Measurements from ENCODE around the gene ZFYVE16.
"Not testable (repeated sequence)": the region's sequence is repeated elsewhere in the genome, so short reads cannot be mapped to it uniquely, and the experiment has no call there.

The ZFYVE16 gene

GRCh38 chr5:80407735-80408483, at the start of gene ZFYVE16:
TSS of gene ZFYVE16 (plus strand) at chr5:80408064. CDS start at chr5:80434148, 26,084 bp downstream.
- in situ Hi-C loops (cut with HindIII; ENCODE audit: low sequenced_read_pairs) = no loop called here

GRCh38 chr5:80360914-80361444, 46.9 kb upstream of the ZFYVE16 start:
- in situ Hi-C loops (cut with HindIII; ENCODE audit: low sequenced_read_pairs) = no loop called here

- in situ Hi-C loops (cut with HindIII; ENCODE audit: low sequenced_read_pairs) = no loop called here
Measured at GRCh38 chr5:80364892-80365291, 43.0 kb upstream of the ZFYVE16 start.

GRCh38 chr5:80368661-80369480, 39.0 kb upstream of the ZFYVE16 start:
- in situ Hi-C loops (cut with HindIII; ENCODE audit: low sequenced_read_pairs) = no loop called here

- in situ Hi-C loops (cut with HindIII; ENCODE audit: low sequenced_read_pairs) = no loop called here
Measured at GRCh38 chr5:80369521-80369920, 38.3 kb upstream of the ZFYVE16 start.

- in situ Hi-C loops (cut with HindIII; ENCODE audit: low sequenced_read_pairs) = no loop called here
Measured at GRCh38 chr5:80370390-80370789, 37.5 kb upstream of the ZFYVE16 start.

- in situ Hi-C loops (cut with HindIII; ENCODE audit: low sequenced_read_pairs) = no loop called here
Measured at GRCh38 chr5:80372780-80373179, 35.1 kb upstream of the ZFYVE16 start.

GRCh38 chr5:80374188-80374587, 33.7 kb upstream of the ZFYVE16 start:
- in situ Hi-C loops (cut with HindIII; ENCODE audit: low sequenced_read_pairs) = no loop called here

- in situ Hi-C loops (cut with HindIII; ENCODE audit: low sequenced_read_pairs) = no loop called here
Measured at GRCh38 chr5:80376557-80376956, 31.3 kb upstream of the ZFYVE16 start.

- in situ Hi-C loops (cut with HindIII; ENCODE audit: low sequenced_read_pairs) = no loop called here
Measured at GRCh38 chr5:80382488-80382887, 25.4 kb upstream of the ZFYVE16 start.

- in situ Hi-C loops (cut with HindIII; ENCODE audit: low sequenced_read_pairs) = no loop called here
Measured at GRCh38 chr5:80387063-80387768, 20.6 kb upstream of the ZFYVE16 start.

- in situ Hi-C loops (cut with HindIII; ENCODE audit: low sequenced_read_pairs) = no loop called here
Measured at GRCh38 chr5:80389580-80389979, 18.3 kb upstream of the ZFYVE16 start.

- in situ Hi-C loops (cut with HindIII; ENCODE audit: low sequenced_read_pairs) = not testable (repeated sequence)
Measured at GRCh38 chr5:80390413-80390812, 17.5 kb upstream of the ZFYVE16 start.

GRCh38 chr5:80391267-80391666, 16.6 kb upstream of the ZFYVE16 start:
- in situ Hi-C loops (cut with HindIII; ENCODE audit: low sequenced_read_pairs) = not testable (repeated sequence)

- in situ Hi-C loops (cut with HindIII; ENCODE audit: low sequenced_read_pairs) = no loop called here
Measured at GRCh38 chr5:80399526-80400239, 8.2 kb upstream of the ZFYVE16 start.

GRCh38 chr5:80400368-80400767, 7.5 kb upstream of the ZFYVE16 start:
- in situ Hi-C loops (cut with HindIII; ENCODE audit: low sequenced_read_pairs) = not testable (repeated sequence)

GRCh38 chr5:80403782-80404181, 4.1 kb upstream of the ZFYVE16 start:
- in situ Hi-C loops (cut with HindIII; ENCODE audit: low sequenced_read_pairs) = no loop called here

- in situ Hi-C loops (cut with HindIII; ENCODE audit: low sequenced_read_pairs) = no loop called here
Measured at GRCh38 chr5:80406980-80407734, 707 bp upstream of the ZFYVE16 start.

- in situ Hi-C loops (cut with HindIII; ENCODE audit: low sequenced_read_pairs) = no loop called here
Measured at GRCh38 chr5:80408484-80409366, 861 bp downstream of the ZFYVE16 start.

All from endothelial cell of hepatic sinusoid (primary cell).